IMR-90 (cell line): ENCODE results near the gene LY6G6D. TPM values are rescaled to one million over a fixed set of nuclear protein-coding genes. Genes with fewer than 3 reads are reported as not detected.

Experiments used
- ATAC-seq: fragments of 200-7000 bp; cut with Tn5 transposase; 2 replicates; pipeline ENCODE4 v1.9.1; 2020; ENCODE audit warnings: low read depth, mild to moderate bottlenecking, moderate library complexity
- BruUV-seq: library from RNA; stranded (reverse); fragments of 400-500 nt; replicated peaks from 2 replicates; lab custom pipeline; 2021; lab: Mats Ljungman, UMichigan
- CTCF ChIA-PET: fragments of 300-600 bp; formaldehyde crosslinking; extraction: SDS; loops from one replicate; lab custom pipeline; 2021; ENCODE audit warnings: antibody characterized with exemption; lab: Yijun Ruan, JAX
- POLR2A ChIA-PET: fragments of 300-600 bp; sonication (Branson Sonifier 250); formaldehyde crosslinking; loops from one replicate; lab custom pipeline; 2022; ENCODE audit warnings: antibody characterized with exemption; ENCODE audit not compliant: unreplicated experiment; lab: Charles Lee
- DNase-seq: peaks from one replicate; pipeline ENCODE4 v3.0.0; 2013
- H2AFZ ChIP-seq: replicated peaks from 2 replicates; pipeline ENCODE3; 2013; ENCODE audit warnings: low read length, mild to moderate bottlenecking; ENCODE audit not compliant: poor library complexity
- H2AK5ac ChIP-seq: 2 replicates; pipeline ENCODE4 v1.6.1; 2013; ENCODE audit warnings: low read depth, low read length, inconsistent platforms
- H2AK9ac ChIP-seq: replicated peaks from 2 replicates; pipeline ENCODE3; 2013; ENCODE audit warnings: mild to moderate bottlenecking, low read depth, low read length, moderate library complexity; ENCODE audit not compliant: poor library complexity
- H2BK120ac ChIP-seq: 2 replicates; pipeline ENCODE4 v1.6.1; 2013; ENCODE audit warnings: low read depth, low read length, inconsistent platforms
- H2BK15ac ChIP-seq: 3 replicates; pipeline ENCODE4 v1.6.1; 2013; ENCODE audit warnings: low read depth, low read length, inconsistent platforms
- H2BK20ac ChIP-seq: 2 replicates; pipeline ENCODE4 v1.6.1; 2013; ENCODE audit warnings: low read depth, mild to moderate bottlenecking, inconsistent platforms, low read length, moderate library complexity
- H2BK5ac ChIP-seq: 2 replicates; pipeline ENCODE4 v1.6.1; 2013; ENCODE audit warnings: mild to moderate bottlenecking, low read depth, low read length, inconsistent platforms; ENCODE audit not compliant: poor library complexity, severe bottlenecking
- H3K14ac ChIP-seq: replicated peaks from 2 replicates; pipeline ENCODE4 v1.6.1; 2013; ENCODE audit warnings: low read depth, low read length, inconsistent platforms
- H3K18ac ChIP-seq: 2 replicates; pipeline ENCODE4 v1.6.1; 2013; ENCODE audit warnings: low read depth, low read length, control low read depth
- H3K23ac ChIP-seq: 2 replicates; pipeline ENCODE4 v1.6.1; 2013; ENCODE audit warnings: low read depth, low read length, inconsistent platforms
- H3K27ac ChIP-seq: 2 replicates; pipeline ENCODE4 v1.5.1; 2013; ENCODE audit warnings: mild to moderate bottlenecking, control low read depth, low read length; ENCODE audit not compliant: insufficient read depth
- H3K27me3 ChIP-seq: 2 replicates; pipeline ENCODE4 v1.6.1; 2013; ENCODE audit warnings: low read length; ENCODE audit not compliant: control insufficient read depth, insufficient read depth
- H3K36me3 ChIP-seq: 2 replicates; pipeline ENCODE4 v1.6.1; 2013; ENCODE audit warnings: low read length, mixed read lengths; ENCODE audit not compliant: control insufficient read depth, insufficient read depth
- H3K4ac ChIP-seq: 2 replicates; pipeline ENCODE4 v1.6.1; 2013; ENCODE audit warnings: low read depth, low read length, inconsistent platforms
- H3K4me1 ChIP-seq: 2 replicates; pipeline ENCODE4 v1.6.1; 2013; ENCODE audit warnings: low read length, mixed read lengths; ENCODE audit not compliant: control insufficient read depth, insufficient read depth
- H3K4me2 ChIP-seq: 2 replicates; pipeline ENCODE4 v1.6.1; 2013; ENCODE audit warnings: low read depth, mild to moderate bottlenecking, control low read depth, low read length, moderate library complexity
- H3K4me3 ChIP-seq: 2 replicates; pipeline ENCODE4 v1.5.1; 2013; ENCODE audit warnings: low read depth, mild to moderate bottlenecking, control low read depth, low read length, moderate library complexity; ENCODE audit not compliant: insufficient read depth
- H3K56ac ChIP-seq: 2 replicates; pipeline ENCODE4 v1.6.1; 2013; ENCODE audit warnings: low read length, inconsistent platforms; ENCODE audit not compliant: insufficient read depth; ENCODE audit errors: extremely low read depth
- H3K79me1 ChIP-seq, 2 experiments: 2 replicates each; pipeline ENCODE4 v1.6.1; 2013; ENCODE audit warnings: low read length in 2 of 2, inconsistent platforms in 1 of 2, low read depth in 1 of 2
- H3K9ac ChIP-seq: 2 replicates; pipeline ENCODE4 v1.6.1; 2013; ENCODE audit warnings: low read depth, low read length, control low read depth
- H3K9me1 ChIP-seq: 2 replicates; pipeline ENCODE4 v1.6.1; 2013; ENCODE audit warnings: low read length, inconsistent platforms; ENCODE audit not compliant: insufficient read depth
- H3K9me3 ChIP-seq: 2 replicates; pipeline ENCODE4 v1.6.1; 2013; ENCODE audit warnings: low read length; ENCODE audit not compliant: control insufficient read depth, insufficient read depth
- H4K20me1 ChIP-seq: 2 replicates; pipeline ENCODE4 v1.6.1; 2013; ENCODE audit warnings: low read length, inconsistent platforms; ENCODE audit not compliant: insufficient read depth
- H4K5ac ChIP-seq: 2 replicates; pipeline ENCODE4 v1.6.1; 2013; ENCODE audit warnings: mild to moderate bottlenecking, low read depth, low read length, control low read depth
- H4K8ac ChIP-seq, 2 experiments: 2 replicates each; pipeline ENCODE4 v1.6.1; 2013; ENCODE audit warnings: low read depth in 2 of 2, low read length in 2 of 2, control low read depth in 1 of 2, inconsistent platforms in 1 of 2
- H4K91ac ChIP-seq: 2 replicates; pipeline ENCODE4 v1.6.1; 2013; ENCODE audit warnings: low read depth, low read length, inconsistent platforms; ENCODE audit not compliant: insufficient read depth
- BHLHE40 ChIP-seq: fragments of 150-350 bp; IDR thresholded peaks from 2 replicates; pipeline ENCODE4 v1.6.1; 2016; ENCODE audit warnings: mild to moderate bottlenecking, low read depth, low read length
- CEBPB ChIP-seq: IDR thresholded peaks from 2 replicates; pipeline ENCODE4 v1.6.1; 2012; ENCODE audit warnings: low read depth, low read length, improper control_type of control experiment
- CHD1 ChIP-seq: IDR thresholded peaks from 2 replicates; pipeline ENCODE4 v1.6.1; 2012; ENCODE audit warnings: low read depth, low read length, improper control_type of control experiment
- FOS ChIP-seq: fragments of 150-350 bp; IDR thresholded peaks from 2 replicates; pipeline ENCODE4 v1.6.1; 2016; ENCODE audit warnings: low read depth, low read length
- MAFK ChIP-seq: IDR thresholded peaks from 2 replicates; pipeline ENCODE4 v1.6.1; 2012; ENCODE audit warnings: low read depth, low read length, improper control_type of control experiment
- MAZ ChIP-seq: IDR thresholded peaks from 2 replicates; pipeline ENCODE4 v1.6.1; 2012; ENCODE audit warnings: low read depth, mild to moderate bottlenecking, low read length, improper control_type of control experiment, moderate library complexity, borderline replicate concordance
- MXI1 ChIP-seq: IDR thresholded peaks from 2 replicates; pipeline ENCODE4 v1.6.1; 2012; ENCODE audit warnings: low read depth, mild to moderate bottlenecking, low read length, moderate library complexity, borderline replicate concordance
- NFE2L2 ChIP-seq: fragments of 150-350 bp; IDR thresholded peaks from 2 replicates; pipeline ENCODE4 v1.6.1; 2016; ENCODE audit warnings: low read depth, mild to moderate bottlenecking, low read length
- POLR2A ChIP-seq: IDR thresholded peaks from 2 replicates; pipeline ENCODE4 v1.6.1; 2012; ENCODE audit warnings: mild to moderate bottlenecking, low read depth, low read length
- RAD21 ChIP-seq: IDR thresholded peaks from 2 replicates; pipeline ENCODE4 v1.6.1; 2012; ENCODE audit warnings: low read length, improper control_type of control experiment
- RCOR1 ChIP-seq: IDR thresholded peaks from 2 replicates; pipeline ENCODE4 v1.6.1; 2012; ENCODE audit warnings: mild to moderate bottlenecking, low read length, improper control_type of control experiment; ENCODE audit not compliant: insufficient replicate concordance
- RFX5 ChIP-seq: IDR thresholded peaks from 2 replicates; pipeline ENCODE4 v1.8.0; 2012; ENCODE audit warnings: low read depth, mild to moderate bottlenecking, low read length, moderate library complexity
- SMC3 ChIP-seq: fragments of 150-350 bp; IDR thresholded peaks from 2 replicates; pipeline ENCODE4 v1.6.1; 2016; ENCODE audit warnings: low read depth, mild to moderate bottlenecking, antibody characterized with exemption, low read length, moderate library complexity
- WGBS, 2 experiments: methylation state at CpG; one replicate each; pipeline versions ENCODE4 v1.1.5 to v1.1.7; 2013; ENCODE audit warnings: missing lambda C conversion rate in 2 of 2; ENCODE audit not compliant: insufficient read length in 1 of 2; ENCODE audit errors: extremely low coverage in 2 of 2; 5-methylcytosine and 5-hydroxymethylcytosine counted together
- dilution Hi-C: fragments of 300-500 bp; cut with HindIII; formaldehyde crosslinking; loops from one replicate; pipeline ENCODE4 v1.14.3; 2018; ENCODE audit warnings: low sequenced_read_pairs; ENCODE audit not compliant: unreplicated experiment
- in situ Hi-C: fragments of 300-500 bp; cut with MboI; formaldehyde crosslinking; loops from 3 replicates; pipeline ENCODE4 v1.14.3; 2019; ENCODE audit warnings: low sequenced_read_pairs, inconsistent platforms, mixed read lengths
- intact Hi-C: fragments of 100-400 bp; cut with micrococcal nuclease; formaldehyde crosslinking; loops from 2 replicates; pipeline ENCODE4 v1.10.0; 2022
- polyA plus RNA-seq, 3 experiments: library from polyadenylated mRNA; depleted of rRNA; stranded (reverse); fragments of >200 nt; gene quantifications; 2 replicates each; pipeline ENCODE4 v1.2.3, GENCODE V29; 2012; ENCODE audit warnings: low replicate concordance in 1 of 3
- total RNA-seq: library from RNA; depleted of rRNA; stranded (reverse); fragments of >200 nt; gene quantifications from 2 replicates; pipeline ENCODE4 v1.2.3, GENCODE V29; 2012
- TF ChIP-seq, protein P1 (sequence below): conservative IDR thresholded peaks from 2 replicates; pipeline ENCODE4 v1.5.1; 2012; ENCODE audit warnings: mild to moderate bottlenecking, low read depth, low read length, improper control_type of control experiment
- TF ChIP-seq, protein P2 (sequence below): fragments of 150-350 bp; IDR thresholded peaks from 2 replicates; pipeline ENCODE4 v1.6.1; 2017; ENCODE audit warnings: mild to moderate bottlenecking, antibody characterized with exemption, low read length, low read depth

LY6G6D gene
- total and polyA plus RNA-seq, 2 of the 4 experiments (the other 2 are of a cell fraction) = not detected

- H3K4me2 ChIP-seq = no peak within 1 kb of the TSS
- H2BK20ac ChIP-seq = no peak within 1 kb of the TSS
- H3K27me3 ChIP-seq = peaks cover 2% of the 10 kb centered on the region; the same call in 1 of the 2 replicates
- H3K9me3 ChIP-seq = no peaks in the 10 kb centered on the region
- TF ChIP-seq, protein P1, sequence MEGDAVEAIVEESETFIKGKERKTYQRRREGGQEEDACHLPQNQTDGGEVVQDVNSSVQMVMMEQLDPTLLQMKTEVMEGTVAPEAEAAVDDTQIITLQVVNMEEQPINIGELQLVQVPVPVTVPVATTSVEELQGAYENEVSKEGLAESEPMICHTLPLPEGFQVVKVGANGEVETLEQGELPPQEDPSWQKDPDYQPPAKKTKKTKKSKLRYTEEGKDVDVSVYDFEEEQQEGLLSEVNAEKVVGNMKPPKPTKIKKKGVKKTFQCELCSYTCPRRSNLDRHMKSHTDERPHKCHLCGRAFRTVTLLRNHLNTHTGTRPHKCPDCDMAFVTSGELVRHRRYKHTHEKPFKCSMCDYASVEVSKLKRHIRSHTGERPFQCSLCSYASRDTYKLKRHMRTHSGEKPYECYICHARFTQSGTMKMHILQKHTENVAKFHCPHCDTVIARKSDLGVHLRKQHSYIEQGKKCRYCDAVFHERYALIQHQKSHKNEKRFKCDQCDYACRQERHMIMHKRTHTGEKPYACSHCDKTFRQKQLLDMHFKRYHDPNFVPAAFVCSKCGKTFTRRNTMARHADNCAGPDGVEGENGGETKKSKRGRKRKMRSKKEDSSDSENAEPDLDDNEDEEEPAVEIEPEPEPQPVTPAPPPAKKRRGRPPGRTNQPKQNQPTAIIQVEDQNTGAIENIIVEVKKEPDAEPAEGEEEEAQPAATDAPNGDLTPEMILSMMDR = no peak
- TF ChIP-seq POLR2A = no peak
- TF ChIP-seq CHD1 = no peak
- TF ChIP-seq FOS = no peak
- TF ChIP-seq RAD21 = no peak
- TF ChIP-seq MAFK = no peak
- TF ChIP-seq NFE2L2 = no peak
- TF ChIP-seq, protein P2, sequence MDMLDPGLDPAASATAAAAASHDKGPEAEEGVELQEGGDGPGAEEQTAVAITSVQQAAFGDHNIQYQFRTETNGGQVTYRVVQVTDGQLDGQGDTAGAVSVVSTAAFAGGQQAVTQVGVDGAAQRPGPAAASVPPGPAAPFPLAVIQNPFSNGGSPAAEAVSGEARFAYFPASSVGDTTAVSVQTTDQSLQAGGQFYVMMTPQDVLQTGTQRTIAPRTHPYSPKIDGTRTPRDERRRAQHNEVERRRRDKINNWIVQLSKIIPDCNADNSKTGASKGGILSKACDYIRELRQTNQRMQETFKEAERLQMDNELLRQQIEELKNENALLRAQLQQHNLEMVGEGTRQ = no peak
- no peak for TF ChIP-seq CEBPB
- no peak for TF ChIP-seq SMC3
- no peak for TF ChIP-seq MXI1
- TF ChIP-seq MAZ = no peak
- TF ChIP-seq RFX5 = no peak
- TF ChIP-seq BHLHE40 = no peak
- no peak for TF ChIP-seq RCOR1
- ATAC-seq (peak; percentile 59), DNase-seq (no peak)
- H3K4ac ChIP-seq = no peak within 1 kb of the TSS
- intact Hi-C loops (no loop called here), dilution Hi-C loops (no loop called here), in situ Hi-C loops (no loop called here)
- ChIA-PET POLR2A (no interaction called here), CTCF (no interaction called here)
- H4K8ac ChIP-seq = no peak within 1 kb of the TSS
- H4K5ac ChIP-seq = no peak within 1 kb of the TSS
- no peak within 1 kb of the TSS for H3K14ac ChIP-seq
- no peaks in the 10 kb centered on the region for H4K20me1 ChIP-seq
- no peak within 1 kb of the TSS for H2BK15ac ChIP-seq
- no peak within 1 kb of the TSS for H2BK5ac ChIP-seq
- WGBS, 2 experiments = 83% methylated on average over 2 of the region's 4 CpGs; no CpG with 5 or more reads in 1 of the 2 experiments
- H3K36me3 ChIP-seq = peaks cover 5% of the 10 kb centered on the region; the same call in 1 of the 2 replicates
- H2AK9ac ChIP-seq = no peak within 1 kb of the TSS
- no peak within 1 kb of the TSS for H4K91ac ChIP-seq
- H3K4me3 ChIP-seq = no peak within 1 kb of the TSS
- BruUV-seq = no TSS peak
- H3K23ac ChIP-seq = no peak within 1 kb of the TSS
- H2AFZ ChIP-seq = no peak within 1 kb of the TSS
- H3K4me1 ChIP-seq = no peaks in the 10 kb centered on the region
- no peak within 1 kb of the TSS for H3K18ac ChIP-seq
- no peak within 1 kb of the TSS for H3K27ac ChIP-seq
- peaks cover 4% of the 10 kb centered on the region; the same call in 1 of the 2 replicates for H3K9me1 ChIP-seq
- H3K9ac ChIP-seq = no peak within 1 kb of the TSS
- H3K56ac ChIP-seq = no peak within 1 kb of the TSS
- no peak within 1 kb of the TSS; the same call in 1 of the 2 replicates for H2AK5ac ChIP-seq
- no peaks in the 10 kb centered on the region for H3K79me1 ChIP-seq
- H2BK120ac ChIP-seq = no peak within 1 kb of the TSS
Observed at GRCh38 chr6:31721351-31722020, 6.3 kb downstream of the LY6G6D start, which contains the start of gene LY6G6C. TSS of gene LY6G6C (minus strand) at chr6:31721746. CDS start at chr6:31721679, 67 bp downstream.
